Activated CD4-positive, alpha-beta T cell treated with anti-CD3 and anti-CD28 coated beads, Interleukin-2, amount 50 U/mL, for 4 hours (primary cell): ENCODE data around the gene RASGEF1C.
A peak's percentile ranks its signal among the peaks of the same experiment; 100 is the strongest.
"Not testable (repeated sequence)": the region's sequence is repeated elsewhere in the genome, so short reads cannot be mapped to it uniquely, and the experiment has no call there.

ENCODE experiments used
- DNase-seq, 2 experiments: peaks; one replicate each; pipeline ENCODE4 v3.0.0-alpha.2; 2020

Gene RASGEF1C

DNA sequence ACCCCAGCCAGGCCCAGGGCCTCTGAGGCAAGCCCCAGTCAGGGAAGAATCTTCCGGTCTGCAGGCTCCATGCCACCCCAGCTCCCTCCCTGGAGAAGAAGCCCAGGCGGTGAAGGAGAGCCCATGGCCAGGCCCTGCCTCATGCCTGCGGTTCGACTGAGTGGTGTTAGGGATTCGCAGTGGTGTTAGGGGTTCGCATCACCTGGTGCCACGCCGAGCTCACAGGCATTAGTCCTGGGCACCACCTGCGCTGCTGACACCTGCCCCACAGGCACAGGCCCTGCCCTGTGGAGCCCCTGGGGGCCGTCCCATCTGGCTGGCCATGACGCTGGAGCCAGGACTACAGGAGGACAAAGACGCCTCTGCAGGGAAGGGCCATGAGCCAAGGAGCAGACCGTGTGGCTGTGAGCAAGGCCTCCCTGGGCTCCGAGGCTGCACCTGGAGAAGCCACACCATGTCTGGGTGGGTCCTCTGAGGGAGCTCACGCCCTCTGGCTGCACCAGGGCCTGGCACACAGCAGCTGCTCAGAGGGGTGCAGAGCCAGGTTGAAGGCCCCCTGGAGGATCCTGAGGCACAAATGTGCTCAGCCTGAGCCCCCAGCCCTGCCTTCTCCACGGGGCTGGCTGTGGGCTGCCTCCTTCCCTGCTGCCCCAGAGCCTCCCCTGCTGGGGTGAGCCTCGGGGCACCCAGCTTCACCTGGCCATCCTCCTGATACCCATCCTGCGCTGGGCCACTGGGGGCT is 109.8 kb downstream of the RASGEF1C start:
- no peak for DNase-seq

DNA sequence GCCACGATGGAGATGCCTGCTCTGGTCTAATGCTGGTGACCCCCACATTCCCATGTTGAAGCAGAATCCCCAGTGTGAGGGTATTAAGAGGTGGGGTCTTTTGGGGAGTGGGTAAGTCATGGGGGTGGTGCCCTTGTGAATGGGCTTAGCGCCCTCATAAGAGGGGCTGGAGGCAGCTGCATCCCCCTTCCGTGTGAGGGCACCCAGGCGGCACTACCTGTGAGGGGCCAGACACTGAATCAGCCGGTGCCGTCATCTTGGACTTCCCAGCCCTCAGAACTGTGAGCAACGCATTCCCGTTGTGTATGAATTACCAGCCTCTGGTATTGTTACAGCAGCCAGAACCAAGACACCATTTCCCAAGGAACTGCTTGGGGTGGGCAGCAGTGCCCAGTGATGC is 110.5 kb downstream of the RASGEF1C start:
- DNase-seq: no peak

DNA sequence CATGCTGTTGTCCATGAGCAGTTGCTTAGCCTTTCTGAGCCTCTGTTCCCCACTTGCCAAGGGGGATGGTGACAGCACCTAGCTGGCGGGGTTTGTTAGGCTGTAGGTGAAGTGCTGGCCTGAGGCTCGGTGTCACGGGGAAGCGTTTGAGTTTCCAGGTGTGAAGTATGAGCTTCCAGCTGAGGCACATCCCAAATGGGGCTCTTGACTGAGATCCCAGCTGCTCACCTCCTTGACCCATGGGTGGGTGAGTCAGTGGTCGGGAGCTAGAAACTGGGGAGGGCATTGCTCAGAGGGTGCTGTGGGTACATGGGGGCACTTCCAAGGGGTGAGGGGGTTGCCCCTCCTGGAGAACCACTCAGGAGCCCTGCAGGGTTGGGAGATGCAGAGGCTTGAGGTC is 111.1 kb downstream of the RASGEF1C start:
- DNase-seq: no peak

DNA sequence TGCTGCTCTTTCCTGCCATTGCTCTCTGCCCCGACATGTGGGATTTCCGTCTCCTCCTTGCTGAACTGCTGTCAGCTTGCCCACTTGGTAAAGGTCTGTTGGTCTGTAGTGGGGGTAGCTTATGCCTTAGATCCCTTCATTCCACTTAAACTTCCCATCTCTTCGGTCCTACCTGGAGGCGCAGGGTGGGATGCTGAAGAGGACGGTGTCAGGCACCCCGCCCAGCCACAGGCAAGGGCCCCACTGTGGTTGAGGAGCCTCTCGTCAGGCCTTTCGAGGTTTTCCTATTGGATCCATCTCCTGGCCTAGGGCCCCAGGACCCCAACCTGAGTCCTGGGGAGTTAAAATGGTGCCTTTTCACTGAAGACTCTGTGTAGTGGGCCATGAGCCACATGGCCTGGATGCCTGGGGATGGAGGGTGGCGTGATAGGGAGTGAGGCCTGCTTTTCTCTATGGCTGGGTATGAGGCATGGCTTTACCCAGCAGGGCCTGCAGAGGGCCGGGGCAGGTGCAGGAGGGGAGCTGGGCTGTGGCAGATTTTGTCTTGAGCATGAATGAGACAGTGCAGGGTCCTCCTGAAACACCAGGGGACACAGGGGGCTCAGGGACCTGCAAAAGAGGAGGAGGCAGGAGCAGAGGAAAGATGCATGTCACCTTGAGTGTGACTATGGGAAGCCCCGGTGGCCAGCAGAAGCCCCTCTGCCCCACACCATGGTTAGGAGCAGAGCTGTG is 111.7 kb downstream of the RASGEF1C start:
- no peak for DNase-seq

DNA sequence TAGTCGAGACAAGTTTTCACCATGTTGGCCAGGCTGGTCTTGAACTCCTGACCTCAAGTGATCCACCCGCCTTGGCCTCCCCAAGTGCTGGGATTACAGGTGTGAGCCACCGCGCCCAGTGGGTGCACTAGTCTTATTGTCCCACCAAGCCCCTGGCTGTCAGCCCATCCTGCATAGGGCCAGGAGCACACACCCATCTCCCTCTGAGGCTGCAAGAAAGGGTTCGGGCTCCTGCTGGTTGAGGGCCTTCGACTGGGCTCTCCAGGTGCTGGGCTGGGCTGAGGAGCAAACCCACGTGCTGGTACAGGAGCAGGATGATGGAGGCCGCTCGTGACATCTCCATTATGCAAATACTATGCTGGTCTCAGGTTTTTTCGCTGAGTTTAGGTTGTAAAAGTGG is 112.4 kb downstream of the RASGEF1C start:
- no peak for DNase-seq

DNA sequence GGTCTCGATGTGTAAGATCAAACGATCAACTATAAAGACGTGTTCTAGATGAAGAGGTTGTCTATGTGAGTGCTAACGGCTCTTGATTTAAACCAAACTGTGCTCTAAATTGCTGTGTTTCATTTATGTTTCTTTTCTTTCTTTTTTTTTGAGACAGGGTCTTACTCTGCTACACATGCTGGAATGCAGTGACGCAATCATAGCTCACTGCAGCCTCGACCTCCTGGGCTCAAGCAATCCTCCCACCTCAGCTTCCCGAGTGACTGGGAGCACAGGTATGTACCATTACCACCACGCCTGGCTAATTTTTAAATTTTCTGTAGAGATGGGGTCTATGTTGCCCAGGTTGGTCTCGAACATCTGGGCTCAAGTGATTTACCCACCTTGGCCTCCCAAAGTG is 113.5 kb downstream of the RASGEF1C start:
- no peak for DNase-seq

DNA sequence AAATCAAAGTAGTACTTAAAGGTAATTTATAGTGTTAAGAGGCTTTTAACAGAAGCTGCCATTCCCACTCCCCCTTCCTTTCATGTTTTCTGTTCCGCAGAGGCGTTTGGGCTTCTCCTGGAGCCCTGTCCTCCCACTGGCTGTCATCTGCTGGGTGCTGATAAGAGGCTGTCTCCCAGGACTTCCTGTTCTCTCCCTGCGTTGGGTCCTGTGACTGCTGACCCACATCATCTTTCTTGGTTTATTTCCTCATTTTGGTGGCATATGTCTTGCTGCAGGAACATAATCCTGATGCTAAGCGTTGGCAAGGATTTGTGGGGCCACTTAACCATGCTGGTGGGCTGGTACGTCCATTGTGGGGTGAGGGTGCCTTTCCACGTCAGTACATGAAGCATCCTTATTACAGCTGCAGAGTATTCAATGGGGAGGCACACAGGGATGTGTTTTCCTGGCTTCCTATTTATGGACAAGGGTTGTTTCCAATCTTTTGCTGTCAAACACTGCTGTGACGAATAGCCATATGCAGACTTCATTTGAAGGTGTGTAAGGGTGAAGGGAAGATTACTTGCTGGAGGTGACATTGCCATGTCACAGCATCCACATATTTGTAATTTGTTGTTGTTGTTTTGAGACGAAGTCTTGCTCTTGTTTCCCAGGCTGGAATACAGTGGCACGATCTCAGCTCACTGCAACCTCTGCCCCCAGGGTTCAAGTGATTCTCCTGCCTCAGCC is 115.2 kb downstream of the RASGEF1C start:
- no peak for DNase-seq

DNA sequence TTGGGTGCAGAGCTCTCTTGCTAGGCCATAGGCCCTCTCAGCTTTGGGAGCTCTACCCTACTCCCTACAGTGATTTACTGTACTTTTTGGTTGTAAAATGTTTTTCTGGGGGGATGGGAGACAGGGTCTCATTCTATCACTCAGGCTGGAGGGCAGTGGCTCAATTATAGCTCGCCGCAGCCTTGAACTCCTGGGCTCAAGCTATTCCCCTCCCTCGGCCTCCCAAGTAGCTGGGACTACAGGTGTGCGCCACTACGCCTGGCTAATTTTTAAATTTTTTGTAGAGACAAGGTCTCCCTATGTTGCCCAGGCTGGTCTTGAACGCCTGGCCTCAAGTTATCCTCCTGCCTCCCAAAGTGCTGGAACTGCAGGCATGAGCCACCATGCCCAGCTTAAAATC is 115.8 kb downstream of the RASGEF1C start:
- no peak for DNase-seq

DNA sequence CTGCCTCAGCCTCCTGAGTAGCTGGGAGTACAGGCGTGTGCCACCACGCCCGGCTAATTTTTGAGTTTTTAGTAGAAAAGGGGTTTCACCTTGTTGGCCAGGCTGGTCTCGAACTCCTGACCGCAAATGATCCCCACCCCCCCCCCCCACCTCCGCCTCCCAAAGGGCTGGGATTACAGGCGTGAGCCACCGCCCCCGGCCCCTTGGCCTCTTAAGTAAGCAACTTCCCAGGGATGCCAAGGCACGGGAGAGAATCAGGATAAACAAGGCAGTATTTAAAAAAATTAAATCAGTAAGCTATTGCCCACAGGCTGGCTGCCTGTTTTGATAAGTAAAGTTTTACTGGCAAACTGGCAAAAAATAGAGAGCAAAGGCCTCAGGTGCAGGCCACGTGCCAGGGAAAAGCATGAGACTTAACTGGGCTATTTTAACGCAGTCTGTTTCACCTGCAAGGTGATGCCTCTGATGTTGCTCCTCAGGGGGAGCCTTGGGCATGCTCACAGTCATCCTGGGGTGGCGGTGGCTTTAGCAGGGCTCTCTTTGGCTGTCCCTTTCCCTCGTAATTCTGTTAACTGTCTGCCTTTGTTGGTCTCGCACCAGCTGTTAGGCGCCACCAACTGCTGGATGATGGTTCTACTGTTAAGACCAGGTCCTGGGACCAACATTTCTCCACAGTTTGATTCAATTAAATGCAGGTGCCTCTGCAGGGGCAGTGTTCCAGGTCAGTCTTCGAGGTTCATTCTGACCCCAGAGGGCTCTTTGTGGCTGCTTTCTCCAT is 118.1 kb downstream of the RASGEF1C start:
- no peak for DNase-seq

DNA sequence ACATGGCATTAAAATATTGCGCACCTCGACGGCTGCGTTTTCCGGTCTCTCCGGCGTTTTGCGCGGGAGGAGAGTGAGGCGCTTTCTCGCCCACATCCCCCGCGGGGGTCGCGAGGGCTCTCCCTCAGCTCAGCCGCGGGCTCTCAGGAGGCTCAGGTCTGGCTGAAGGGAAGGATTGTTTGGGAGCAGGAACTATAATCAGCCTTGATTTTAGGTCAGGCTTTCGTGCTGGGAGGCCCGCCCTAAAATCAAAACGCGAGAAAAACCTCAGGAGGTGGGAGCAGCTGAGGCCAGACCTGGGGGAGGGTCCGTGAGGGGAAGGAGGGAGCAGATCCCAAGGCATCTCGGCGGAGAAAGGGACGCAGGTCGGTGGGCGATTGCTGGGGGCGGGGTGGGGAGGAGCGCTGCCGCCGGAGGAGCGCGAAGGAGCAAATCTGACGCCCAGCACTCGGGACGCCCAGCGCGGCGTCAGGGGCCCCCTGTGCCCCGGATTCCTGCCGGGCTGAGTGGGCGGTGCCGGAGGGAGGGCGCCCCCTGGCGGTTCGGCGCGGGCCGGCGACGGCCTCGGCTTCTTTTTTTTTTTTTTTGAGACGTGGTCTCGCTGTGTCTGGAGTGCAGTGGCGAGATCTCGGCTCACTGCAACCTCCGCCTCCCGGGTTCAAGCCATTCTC is 118.8 kb downstream of the RASGEF1C start:
- peak; percentile 65 to 69 for DNase-seq

DNA sequence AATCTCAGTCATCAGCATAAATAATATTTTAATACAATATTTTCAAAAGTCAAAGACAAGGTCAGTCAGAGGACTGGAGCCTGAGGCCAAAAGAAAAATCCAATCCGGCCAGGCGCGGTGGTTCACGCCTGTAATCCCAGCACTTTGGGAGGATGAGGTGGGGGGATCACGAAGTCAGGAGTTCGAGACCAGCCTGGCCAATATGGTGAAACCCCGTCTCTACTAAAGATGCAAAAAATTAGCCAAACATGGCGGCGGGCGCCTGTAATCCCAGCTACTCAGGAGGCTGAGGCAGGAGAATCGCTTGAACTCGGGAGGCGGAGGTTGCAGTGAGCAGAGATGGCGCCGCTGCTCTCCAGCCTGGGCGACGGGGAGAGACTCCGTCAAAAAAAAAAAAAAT is 119.4 kb downstream of the RASGEF1C start:
- DNase-seq: not testable (repeated sequence)

DNA sequence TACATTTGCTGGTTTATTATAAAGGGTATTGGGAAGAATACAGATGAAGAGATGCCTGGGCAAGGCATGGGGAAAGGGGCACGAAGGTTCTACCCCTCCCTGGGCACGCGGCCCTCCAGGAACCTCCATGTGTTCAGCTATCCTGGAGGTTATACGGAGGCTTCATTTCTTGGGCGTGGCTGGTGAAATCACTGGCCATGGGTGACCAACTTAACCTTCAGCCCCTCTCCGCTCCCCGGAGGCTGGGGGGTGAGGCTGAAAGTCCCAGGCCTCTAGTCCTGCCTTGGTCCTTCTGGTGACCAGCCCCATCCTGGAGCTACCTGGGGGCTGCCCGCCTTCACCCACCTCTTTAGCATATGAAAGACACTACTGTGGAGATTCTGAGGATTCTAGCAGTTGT is 120.5 kb downstream of the RASGEF1C start:
- DNase-seq: no peak

DNA sequence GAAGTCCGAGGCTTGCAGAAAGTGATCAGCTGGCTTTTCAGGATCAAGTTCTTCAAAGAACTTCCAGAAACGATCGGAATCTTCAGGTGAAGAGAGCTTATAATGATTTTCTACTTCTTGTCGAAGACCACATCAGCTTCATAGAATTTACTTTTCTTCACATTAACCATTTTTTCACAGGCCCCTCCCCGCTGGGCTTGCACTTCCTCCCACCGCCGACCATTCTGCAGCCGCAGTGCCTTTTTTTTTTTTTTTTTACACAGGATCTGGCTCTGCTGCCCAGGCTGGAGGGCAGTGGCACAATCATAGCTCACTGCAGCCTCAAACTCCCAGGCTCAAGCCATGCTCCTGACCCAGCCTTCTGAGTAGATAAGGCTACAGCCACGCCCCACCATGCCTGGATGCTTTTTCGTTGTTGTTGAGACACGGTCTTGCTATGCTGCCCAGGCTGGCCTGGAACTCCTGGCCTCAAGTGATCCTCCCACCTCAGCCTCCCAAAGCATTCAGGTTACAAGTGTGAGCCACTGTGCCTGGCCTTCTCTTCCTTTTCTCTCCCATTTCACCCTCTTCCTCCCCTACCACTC is 122.1 kb downstream of the RASGEF1C start:
- DNase-seq: no peak

DNA sequence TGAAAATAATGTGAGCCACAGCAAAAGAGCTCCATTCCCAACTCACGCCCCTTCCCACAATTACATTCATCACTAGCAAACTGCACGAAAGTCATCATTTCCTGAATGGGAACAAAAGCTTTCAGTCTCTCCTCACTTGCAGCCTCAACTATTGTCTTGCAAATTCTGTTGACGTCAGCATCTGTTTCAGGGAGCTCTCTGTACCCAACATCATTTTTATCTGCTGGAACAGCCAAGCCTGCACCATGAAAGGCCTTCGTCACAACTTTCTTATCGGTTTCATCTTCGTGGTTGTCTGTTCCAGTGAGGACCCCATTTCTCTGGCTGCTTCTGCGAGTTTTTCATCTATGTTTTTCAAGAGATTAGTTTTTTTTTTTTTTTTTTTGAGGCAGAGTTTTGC is 123.2 kb downstream of the RASGEF1C start:
- DNase-seq: no peak

DNA sequence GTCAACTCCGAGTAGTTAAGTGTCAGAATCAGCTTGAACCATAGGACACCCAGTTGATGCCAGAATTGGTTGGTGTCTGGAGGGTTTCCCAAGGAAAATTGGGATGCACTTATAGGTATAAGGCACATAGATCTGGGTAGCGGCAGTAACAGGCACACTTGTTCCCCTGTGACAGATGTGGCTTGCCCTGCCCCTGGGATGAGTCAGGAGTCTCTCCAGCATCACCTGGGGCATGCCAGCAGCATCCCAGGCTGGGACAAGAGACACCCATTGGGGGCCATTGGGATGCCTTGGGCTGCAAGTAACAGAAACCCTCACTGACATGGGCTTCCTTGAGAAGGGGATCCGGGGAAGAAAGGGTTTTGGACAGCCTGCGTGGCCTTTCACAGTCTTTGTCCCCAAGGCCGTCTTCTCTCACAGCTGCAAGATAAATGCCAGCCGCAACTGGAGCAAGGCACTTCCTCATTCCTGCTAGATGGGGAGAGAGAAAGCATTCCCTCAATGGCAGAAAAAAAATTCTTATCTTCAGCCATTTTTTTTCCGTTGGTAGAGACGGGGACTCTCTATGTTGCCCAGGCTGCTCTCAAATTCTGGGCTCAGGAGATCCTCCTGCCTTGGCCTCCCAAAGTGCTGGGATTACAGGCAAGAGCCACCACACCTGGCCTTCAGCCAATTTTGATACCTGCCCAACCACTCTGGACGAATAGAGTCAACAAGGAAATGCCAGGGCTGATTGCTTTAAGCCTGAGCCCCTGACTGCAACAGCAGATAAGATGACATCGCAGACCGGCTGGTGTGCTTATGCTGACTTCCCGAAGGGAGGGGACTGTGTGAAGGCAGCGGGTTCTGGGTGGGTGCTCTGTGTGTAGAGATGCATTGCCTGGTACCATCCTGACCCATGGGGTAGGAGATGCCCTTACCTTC is 124.1 kb downstream of the RASGEF1C start:
- DNase-seq: no peak

DNA sequence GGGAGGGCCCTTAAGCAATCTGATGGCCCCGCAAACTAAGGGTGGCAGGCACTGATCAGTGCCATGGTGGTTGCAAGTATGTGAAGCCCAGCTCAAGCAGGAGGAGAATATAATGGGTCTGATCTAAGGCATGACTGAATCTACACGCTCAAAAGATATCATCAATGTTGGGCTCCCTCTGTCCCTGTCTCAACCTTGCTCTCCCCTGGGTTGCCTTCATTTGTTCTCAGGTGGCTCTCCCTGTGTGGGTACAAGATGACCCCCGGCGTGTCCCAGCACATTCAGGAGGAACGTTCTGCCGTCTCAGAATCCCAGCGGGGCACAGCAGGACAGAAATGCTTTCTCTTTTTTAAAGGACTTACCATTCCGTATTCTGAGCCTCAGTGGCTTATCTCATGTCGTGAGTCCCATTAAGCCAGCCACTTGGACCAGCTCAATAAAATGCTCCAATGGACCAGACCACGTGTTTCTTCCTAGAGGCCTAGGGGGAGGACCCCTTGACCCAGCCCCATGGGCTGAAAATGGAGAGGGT is 125.4 kb downstream of the RASGEF1C start:
- no peak for DNase-seq

DNA sequence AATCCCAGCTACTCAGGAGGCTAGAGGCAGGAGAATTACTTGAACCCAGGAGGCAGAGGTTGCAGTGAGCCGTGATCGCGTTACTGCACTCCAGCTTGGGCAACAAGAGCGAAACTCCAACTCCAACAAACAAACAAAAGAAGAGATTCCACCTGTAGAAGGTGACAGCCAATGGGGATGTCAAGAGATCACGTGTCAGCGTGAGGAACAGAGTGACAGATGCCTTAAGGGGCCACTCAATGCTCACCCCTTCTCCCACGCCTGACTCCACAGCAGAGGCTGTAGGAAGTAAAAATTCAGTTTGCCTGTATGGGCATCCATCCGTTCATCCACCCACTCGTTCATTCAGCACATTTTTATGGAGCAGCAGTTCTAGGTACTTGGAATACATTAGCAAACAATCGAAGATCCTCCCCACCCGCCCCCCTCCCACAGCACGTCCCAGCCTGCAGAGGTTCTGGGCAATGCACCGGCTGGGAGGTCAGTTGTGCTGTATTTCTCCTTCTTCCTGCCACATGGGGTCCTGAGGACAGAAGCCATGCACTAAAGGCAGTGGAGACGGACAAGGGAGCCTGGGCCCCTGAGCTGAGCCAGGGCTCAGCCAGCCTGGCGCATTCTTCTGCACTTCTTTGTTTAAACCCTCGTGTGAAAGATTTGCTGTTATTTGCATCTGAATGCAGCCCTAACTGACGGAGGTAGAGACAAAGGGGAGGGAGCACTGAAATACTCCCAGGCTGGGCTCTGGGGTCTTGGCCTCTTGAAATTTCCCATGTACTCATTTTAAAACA is 126.2 kb downstream of the RASGEF1C start:
- DNase-seq: no peak

DNA sequence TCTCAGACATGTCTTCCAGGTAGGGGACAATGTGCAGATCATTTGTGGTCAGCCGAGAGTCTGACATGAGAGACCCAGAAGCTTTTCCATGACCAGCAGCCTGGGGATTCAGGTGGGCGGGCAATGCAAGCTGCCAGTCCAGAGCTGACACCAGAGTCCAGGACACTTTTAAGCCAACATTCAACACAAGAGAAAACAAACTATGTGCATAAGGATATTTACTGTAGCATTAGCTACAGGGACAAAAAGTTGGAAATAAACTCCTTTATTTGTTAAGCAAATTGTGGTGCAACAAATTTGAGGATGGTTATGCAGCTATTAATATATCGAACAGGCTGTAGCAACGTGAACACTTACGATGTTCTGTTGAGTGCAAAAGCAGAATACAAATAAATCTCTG is 127.5 kb downstream of the RASGEF1C start:
- DNase-seq: no peak

DNA sequence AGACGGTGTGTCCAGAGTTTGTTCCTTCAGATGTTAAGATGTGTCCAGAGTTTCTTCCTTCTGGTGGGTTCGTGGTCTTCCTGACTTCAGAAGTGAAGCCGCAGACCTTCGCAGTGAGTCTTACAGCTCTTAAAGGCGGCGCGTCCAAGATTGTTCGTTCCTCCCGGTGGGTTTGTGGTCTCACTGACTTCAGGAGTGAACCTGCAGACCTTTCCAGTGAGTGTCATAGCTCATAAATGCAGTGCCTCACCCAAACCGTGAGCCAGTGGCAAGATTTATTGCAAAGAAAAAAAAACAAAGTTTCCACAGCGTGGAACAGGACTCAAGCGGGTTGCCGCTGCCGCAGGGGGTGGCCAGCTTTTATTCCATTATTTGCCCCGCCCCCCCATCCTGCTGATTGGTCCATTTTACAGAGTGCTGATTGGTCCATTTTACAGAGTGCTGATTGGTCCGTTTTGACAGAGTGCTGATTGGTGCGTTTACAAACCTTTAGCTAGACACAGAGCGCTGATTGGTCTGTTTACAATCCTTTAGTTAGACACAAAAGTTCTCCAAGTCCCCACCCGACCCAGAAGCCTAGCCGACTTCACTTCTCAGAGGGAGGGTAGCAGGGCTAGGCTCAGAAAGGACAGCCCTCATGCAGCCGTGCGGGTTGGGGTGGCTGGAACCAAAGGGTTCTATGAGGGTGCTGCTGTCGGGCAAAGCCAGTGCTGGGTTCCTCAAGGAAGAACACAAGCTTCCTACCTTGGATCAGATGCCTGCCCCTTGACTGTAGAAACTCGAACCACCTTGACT is 128.3 kb downstream of the RASGEF1C start:
- peak; percentile 49 to 51 for DNase-seq
